Measurements from ENCODE around the gene SEMA3B.

SEMA3B gene

GRCh38 chr3:50327129-50327528, 58.2 kb downstream of the SEMA3B start:
- DNase-seq (ENCODE audit: low spot score) (no peak), FAIRE-seq (no peak)

Measured in RCC 7860 (cell line).